HTR-8/SVneo (cell line): ENCODE measurements around the gene TTC16.

Experiments used
- DNase-seq: peaks from one replicate; pipeline ENCODE4 v3.0.0; 2011; ENCODE audit warnings: low spot score, mixed read lengths; ENCODE audit not compliant: insufficient read length
- FAIRE-seq: peaks from 2 replicates; lab custom pipeline; 2011; peaks lifted over from hg19 to GRCh38; lab: Jason Lieb, UNC

Gene TTC16

DNA sequence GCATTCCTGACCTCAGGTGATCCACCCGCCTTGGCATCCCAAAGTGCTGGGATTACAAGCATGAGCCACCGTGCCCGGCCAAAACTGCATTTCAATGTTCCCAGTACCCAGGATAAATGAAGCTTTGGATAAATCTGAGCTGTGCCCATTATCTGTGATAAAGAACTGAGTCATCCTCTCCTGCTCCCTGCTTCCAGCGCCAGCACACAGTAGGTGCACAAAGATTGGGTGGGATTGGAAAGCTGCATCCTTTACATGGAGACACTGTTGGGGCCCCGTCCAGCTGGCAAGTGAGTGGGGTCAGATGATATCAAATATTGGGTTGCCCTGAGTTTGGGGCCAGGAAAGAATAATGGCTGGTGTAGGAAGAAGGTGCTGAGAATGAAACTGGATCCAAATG, 45.2 kb downstream of the TTC16 start:
- FAIRE-seq (no peak), DNase-seq (no peak)

DNA sequence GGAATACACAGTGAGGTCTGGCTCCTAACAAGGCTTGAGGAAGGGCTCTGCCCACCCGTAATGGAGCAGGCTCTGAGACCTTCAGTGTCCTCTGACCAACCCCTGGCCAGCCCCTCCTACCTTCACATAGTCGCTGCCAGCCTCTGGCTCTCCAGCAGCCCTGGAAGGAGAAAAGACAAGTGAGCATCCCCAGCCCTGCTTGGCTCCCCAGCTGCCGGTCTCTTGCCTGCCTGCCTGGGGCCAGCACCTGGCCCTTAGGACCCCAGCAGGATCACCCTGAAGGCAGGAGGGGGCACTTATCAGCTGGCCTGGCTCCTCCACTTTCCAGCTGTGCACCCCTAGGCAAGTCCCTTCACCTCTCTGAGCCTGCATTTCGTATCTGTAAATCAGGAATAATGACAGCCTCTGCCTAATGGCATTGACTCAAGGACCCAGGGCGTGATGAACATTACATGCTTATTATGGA, 45.6 kb downstream of the TTC16 start:
- DNase-seq (no peak), FAIRE-seq (no peak)

DNA sequence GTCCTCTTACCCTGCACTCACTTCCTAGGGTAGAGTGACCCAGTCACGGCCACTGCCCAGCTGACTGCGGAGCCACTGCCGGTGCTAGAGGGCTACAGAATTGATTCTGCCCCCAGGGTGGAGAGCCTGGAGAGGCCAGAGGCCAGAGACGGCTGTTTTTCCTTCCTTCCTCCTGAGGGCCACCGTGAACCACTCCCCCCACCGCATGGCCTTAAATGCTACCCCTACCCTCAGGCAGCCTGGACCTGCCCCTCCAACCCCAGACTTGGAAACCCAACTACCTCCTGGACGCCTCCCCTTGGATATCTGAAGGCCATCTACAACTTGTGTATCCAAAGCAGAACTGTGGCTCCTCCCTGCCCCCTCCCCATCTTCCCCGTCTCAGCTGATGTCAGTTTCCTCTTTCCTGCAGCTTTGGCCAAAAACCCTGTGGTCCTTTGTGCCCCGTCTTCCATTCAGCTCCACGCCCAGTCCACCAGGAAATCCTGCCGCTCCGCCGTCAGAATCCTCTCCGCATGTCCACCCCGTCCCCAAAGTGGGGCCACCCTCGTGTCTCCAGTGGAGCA, 46.3 kb downstream of the TTC16 start:
- DNase-seq (no peak), FAIRE-seq (no peak)

DNA sequence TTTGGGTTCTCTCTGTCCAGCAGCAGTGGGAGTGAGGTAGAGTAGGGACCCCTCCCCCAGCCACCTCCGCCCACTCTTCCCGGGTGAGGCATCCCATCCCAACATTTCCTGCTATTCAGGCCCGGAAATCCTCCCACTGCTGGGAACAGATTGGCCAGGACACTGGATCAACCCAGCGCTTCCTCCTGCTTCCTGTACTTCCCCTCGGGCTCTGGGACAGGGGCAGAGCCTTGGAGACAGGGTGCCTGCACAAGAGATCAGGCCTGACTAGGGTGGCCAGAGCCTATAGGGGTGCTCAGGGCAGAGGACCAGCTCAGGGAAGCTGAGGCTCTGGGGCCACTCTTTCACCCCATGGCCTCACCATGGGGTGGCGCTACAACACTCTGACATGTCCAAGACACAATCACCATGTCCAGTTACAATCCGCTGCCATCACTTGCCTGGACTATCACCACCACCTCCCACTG, 48.1 kb downstream of the TTC16 start:
- FAIRE-seq (no peak), DNase-seq (no peak)

DNA sequence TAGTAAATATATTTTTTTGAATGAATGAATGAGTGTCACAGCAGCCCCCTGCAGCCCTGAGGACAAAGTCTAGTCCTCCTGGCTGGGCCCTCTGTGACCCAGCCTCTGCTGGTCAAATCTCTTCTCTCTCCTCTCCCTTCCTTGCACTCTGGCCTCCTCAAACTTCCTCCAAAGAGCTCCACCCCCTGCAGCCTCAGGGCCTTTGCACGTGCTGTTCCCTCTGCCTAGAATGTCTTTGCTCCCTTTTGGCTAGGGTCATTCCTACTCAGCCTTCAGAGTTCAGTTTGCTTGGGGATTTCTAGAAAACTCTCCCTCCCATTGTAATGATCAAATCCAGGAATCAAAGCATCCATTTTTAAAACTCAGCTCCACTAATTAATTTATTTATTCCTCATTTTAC, 49.5 kb downstream of the TTC16 start:
- DNase-seq (no peak), FAIRE-seq (no peak)

DNA sequence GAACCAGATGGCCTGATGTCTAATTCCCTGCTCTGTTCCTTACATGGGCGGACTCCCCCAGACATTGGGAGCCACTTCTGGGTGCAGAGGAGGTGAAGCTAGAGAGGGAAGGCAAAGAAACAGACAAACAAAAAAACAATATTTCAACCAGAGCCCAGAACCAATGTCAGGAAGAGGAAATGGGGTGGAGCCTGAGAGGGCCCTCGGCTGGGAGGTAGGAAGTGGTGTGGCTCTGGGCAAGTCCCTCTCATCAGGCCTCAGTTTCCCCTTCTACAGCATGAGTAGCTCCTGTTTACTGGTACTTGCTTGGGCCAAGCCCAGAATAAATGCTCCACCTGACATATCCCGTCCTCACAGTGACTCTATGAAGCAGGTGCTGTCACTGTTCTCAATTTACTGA, 51.5 kb downstream of the TTC16 start:
- DNase-seq (no peak), FAIRE-seq (no peak)

DNA sequence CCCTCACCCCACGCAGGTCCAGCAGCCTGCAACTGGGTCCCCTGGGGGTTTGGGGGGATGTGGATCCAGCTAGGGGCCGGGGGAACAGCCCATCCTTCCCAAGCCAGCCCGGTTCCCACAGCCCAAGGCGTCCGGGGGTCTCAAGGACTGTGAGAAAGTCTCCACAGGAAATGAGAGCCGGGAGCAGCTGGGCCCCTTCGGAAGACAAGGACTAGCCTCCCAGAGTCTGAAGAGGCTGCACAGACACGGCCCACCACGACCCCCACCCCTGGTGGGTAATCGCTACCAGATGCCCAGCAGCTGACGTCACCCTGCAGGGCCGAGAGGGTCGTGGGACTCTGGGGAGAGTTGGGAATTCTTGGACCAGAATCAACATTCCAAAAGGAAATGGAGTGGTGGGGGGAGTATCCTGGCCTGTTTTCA, 52.0 kb downstream of the TTC16 start:
- FAIRE-seq (no peak), DNase-seq (no peak)

DNA sequence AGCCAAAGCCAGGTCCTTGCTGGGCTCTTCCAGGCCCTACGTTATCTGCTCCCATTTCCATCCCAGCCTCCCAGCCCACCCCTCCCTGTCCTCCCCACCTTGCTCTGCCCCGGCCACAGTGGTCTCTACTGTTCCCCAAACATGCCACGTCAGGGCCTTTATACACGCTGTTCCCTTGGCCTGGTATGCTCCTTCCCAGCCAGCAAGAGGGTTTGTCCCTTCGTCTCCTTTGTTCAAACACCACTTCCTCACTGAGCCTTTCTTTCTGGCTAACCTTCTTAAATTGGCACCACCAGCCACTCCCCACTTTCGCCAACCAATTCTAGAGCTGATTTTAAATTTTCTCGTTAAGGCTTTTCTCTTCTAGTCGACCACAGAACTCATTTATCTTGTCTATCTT, 52.8 kb downstream of the TTC16 start:
- no peak for DNase-seq
- FAIRE-seq: no peak

DNA sequence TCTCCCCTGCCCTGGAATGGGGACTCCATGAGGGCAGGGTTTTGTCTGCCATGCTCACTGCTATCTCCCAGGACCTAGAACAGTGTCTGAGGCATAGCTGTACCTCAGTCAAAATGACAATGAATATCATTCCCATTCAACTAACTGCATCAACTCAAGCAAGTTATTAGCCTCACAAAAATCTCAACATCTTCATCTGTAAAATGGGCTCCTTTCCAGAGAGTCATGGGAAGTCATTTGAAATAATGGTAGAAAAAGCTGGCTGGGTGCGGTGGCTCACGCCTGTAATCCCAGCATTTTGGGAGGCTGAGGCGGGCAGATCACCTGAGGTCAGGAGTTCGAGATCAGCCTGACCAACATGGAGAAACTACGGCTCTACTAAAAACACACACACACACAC, 53.2 kb downstream of the TTC16 start:
- FAIRE-seq (no peak), DNase-seq (no peak)

DNA sequence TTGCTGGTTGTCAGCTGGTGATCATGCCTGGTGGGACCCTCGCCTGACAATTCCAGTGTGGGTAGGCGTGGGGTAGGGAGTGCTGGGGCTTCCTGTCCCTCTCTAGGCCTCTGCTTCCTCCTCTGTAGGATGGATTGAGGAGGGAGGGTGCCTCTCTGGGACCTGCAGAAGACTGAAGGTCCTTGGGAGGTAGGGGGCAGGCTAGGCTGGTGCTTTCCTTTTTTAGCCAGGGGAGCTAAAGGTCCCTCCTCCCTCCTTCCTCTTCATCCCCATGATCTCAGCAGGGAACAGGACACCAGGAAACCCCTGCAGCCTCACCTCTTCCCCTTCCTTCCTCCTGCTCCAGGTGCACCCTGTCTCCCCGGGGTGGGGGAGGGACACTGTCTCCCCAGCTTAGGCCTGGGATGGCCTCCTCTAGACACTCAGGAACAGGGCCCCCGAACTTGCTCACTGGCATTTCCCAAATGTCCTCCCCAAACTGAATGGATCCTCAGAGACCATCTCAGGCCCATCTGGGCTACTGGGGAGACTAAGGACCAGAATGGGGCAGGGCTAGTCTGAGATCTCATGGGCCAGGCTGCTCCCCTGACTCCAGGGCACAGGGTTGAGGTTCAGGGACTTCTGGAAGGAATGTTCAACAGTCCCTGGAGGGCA, 54.2 kb downstream of the TTC16 start:
- no peak for FAIRE-seq
- no peak for DNase-seq

DNA sequence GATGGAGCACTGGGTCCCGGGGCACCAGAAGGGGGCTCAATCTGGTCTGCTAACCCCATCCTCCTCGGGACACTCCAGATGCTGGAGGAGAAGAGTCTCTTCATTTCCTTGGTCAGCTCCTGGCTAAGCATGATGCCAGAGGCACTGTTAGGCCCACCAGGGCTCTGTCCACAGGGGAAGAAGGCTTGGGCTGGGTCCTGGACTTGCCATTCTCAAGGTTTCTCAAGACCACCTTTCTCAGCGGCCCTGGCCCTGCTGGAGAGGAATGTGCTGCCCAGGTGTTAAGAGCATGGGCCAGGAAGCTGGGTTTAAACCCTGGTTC, 54.7 kb downstream of the TTC16 start:
- FAIRE-seq (no peak), DNase-seq (no peak)

DNA sequence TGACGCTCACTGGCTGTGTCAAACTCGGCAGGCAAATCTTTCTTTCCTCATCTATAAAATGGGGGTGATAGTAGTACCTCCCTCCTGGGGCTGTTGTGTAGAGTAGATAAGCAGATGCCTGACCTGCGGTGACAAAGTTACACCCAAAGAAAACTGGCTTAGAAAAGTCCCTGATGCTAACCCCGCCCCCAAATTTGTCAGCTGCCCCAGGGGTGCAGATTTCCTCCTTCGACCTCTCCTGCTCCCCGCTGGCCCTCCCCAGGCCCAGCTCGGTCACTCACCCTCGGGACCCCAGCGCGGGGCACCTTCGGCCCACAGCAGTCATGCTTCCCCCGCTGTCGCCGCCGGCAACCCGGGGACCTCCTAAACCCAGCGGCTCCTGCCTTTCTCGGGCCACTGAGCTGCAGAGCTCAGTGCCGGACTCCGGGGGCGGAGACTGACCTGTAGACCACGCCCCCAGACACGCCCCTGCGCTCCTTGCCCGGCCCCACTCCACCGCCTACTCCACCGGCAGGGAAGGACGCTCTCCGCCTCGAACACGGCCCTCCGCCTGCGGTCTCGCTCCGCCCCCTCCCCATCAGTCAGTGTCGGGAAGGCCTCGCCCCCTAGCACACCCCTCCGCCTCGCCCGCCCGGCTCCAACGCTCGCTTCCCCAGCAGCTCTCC, 55.2 kb downstream of the TTC16 start:
- FAIRE-seq (peak; percentile 92), DNase-seq (peak; percentile 87)

DNA sequence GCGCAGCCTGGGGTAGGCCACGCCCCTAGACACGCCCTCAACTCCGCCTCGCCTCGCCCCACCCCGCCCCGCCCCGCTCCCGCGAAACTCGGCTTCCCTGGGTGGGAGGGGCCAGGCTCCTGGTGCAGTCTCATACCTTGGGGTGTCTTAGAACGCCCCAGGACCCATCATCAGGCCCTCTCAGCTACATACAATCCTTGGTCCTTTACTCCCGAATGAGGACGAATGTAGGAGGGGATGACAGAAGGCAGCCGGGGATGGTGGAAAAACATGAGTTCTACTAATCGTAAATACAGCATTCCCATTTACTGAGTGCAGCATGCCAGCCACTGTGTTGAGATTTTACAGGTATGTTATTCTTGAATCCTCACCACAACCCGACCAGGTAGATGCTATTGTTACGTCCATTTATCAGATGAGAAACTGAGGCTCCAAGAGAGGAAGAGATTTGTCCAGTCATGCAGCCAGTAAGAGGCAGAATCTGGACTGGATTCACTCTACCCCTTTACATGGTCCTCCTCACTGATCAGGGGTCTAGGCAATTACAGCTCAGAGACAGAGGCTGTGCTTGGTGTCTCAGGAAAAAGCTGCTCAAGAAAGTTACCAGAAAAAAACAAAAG, 55.8 kb downstream of the TTC16 start:
- DNase-seq (no peak), FAIRE-seq (no peak)

DNA sequence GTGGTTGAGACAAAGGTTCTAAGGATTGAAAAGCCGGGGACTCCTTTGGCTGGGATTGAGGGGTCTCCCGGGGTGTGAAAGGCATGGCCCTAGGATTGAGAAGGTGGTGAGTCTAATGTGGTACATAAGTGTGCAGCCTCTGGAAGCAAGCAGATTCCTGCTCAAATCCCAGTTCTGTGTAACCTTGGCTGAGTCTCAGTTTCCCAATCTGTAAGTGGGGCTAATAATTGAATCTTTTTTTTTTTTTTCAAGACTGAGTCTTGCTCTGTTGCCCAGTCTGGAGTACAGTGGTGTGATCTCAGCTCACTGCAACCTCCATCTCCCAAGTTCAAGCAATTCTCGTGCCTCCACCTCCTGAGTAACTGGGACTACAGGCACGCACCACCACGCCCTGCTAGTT, 56.7 kb downstream of the TTC16 start:
- DNase-seq (no peak), FAIRE-seq (no peak)

DNA sequence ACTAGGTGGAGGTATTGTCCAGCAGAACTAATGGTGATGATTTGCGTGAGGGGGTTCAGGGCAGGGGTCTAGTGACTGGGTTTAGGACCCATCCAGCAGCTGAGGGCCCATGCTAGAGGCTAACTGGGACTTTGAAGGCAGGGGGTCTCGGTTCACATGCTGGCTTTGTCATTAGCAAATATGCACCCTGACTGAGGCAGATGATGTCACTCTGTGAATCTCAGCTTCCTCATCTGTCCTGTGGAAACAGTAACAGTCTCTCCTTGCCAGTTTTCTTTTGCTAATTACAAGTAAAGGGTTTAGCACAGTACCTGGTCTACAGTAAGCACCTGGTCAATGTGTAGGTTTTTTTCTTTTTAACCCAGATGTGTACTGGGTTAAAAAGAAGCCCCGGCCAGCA, 57.4 kb downstream of the TTC16 start:
- FAIRE-seq (no peak), DNase-seq (no peak)

DNA sequence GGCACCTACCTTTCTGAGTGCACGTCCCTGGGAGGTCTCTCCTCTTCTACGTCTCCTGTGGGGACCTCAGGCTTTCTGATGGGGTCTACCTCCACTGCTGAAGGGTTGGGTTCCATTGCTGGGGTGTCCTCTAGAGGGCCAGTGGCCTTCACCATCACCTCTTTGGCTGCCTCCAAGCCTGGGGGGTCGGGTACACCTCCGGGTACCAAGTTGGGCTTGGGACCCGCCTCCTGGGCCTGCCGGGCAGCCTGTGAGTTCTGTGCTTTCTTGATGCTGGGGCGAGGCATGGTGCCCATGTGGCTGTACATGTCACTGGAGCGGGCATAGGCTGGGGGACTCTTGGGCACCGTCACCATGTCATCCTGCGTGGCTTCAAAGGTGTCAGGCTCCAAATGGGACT, 58.1 kb downstream of the TTC16 start:
- DNase-seq: no peak
- FAIRE-seq: no peak

DNA sequence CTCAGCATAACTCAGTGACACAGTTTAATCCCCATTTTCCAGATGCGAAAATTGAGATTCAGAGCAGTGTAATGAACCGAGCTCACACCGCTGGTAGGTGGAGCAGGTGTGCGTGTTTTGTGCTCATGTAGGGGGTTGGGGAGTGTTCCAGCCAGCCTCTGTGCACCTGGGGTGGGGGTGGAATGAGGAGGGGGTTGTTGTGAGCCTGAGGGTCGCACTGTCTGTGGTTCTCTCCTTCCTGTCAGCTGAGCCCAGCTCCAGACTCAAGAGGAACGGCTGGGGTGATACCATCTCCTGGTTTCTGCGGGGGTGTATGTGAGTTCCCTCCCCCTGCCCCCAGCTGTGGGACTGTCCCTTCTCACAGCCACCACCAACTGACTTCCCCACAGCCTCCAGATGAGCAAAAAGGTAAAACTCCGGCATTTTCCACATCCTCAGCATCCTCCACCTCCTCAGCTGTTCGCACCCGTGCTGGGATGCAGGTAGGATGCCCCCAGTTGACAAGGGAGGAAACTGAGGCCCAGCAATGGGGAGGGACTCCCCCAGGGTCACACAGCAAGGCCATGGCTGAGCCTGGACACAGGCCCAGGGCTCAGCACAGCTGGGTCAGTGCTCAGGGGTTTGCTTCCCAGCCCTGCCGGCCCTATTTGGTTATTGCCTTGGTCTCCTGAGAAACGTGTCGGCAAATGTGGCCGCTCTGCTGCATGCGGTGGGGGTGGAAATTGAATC, 60.5 kb downstream of the TTC16 start:
- FAIRE-seq (no peak), DNase-seq (no peak)

DNA sequence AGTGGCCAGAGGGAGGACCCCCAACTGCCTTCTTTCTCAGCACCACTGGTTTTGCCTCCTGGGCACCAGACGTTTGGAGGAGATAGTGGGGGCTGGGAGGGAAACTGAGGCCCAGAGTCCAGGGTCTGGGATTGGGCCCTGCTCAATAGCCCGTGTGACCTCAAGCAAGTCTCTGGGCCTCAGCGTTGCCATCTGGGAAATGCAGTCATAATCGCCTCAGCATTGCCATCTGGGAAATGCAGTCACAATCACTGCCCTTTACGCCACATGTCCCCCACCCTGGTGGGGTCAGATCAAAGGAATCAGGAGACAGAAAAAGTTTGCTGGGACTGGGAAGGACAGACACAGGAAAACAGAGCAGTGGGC, 61.0 kb downstream of the TTC16 start:
- FAIRE-seq (no peak), DNase-seq (no peak)

DNA sequence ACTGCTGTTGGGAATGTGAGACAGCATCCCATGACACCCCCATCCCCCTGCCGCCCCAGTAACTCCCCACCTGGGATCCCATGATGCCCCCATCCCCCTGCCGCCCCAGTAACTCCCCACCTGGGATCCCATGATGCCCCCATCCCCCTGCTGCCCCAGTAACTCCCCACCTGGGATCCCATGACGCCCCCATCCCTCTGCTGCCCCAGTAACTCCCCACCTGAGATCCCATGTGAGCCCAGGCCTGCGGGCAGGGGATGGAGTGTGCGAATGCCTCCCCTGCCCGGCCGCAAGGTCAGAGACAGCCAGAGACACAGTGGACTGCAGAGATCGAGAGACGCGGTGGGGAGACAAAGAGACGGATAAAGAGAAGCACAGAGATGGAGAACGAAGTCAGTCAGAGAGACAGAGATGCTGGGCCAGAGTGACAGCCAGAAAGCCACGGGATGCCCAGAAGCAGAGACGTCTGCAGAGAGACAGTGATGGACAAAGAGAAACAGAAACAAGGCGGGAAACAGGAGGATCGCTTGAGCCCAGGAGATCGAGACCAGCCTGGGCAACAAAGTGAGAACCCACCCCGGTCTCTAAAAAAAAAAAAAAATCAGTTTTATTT, 61.6 kb downstream of the TTC16 start:
- DNase-seq (no peak), FAIRE-seq (no peak)
